NCI-H774 (cell line): Measurements from ENCODE around the gene TNS3.

Experiments
- DNase-seq: peaks from one replicate; lab custom pipeline; 2025; lab: John Stamatoyannopoulos, UW

TNS3 gene

GRCh38 chr7:47368190-47368812, 213.6 kb downstream of the TNS3 start:
- DNase-seq = no peak

GRCh38 chr7:47367369-47367768, 214.5 kb downstream of the TNS3 start:
- DNase-seq = no peak

GRCh38 chr7:47366960-47367359, 215.0 kb downstream of the TNS3 start:
- no peak for DNase-seq

- DNase-seq = no peak
Observed at GRCh38 chr7:47366211-47366610, 215.7 kb downstream of the TNS3 start.

DNA sequence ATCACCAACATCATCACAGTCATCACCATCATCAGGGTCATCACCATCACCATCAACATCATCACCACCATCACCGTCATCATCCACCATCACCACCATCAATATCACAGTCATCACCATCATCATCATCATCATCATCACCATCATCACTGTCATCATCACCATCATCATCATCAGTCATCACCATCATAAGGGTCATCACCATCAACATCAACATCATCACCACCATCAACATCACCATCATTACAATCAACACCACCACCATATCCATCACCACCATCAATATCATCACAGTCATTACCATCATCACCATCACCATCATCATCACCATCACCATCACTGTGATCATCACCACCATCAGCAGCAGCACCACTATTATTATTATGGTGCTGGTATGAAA, 218.9 kb downstream of the TNS3 start:
- DNase-seq = no peak

DNA sequence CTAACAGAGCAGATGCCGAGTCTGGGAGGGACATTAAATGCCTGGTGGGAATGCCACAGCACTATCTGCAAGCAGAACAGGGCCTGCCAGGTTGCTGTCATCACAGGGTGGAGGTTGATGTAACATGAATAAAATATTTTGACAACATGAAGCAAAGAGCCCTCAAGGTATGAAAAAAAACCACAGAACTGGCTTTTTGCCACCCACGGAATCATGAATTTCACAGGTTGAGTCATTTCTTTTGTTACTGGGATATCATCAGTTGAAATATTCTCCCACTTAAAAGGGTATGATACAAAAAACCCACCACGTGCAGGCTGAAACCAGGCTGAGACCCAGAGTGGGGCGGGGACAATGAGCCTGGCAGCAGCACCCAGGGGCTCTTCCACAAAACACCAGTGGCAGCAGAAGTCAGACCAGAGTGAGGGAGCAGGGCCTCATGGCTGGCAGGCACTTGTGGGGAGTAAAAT, 220.1 kb downstream of the TNS3 start:
- DNase-seq = no peak

GRCh38 chr7:47361236-47361635, 220.7 kb downstream of the TNS3 start:
- no peak for DNase-seq

- DNase-seq = no peak
Observed at GRCh38 chr7:47360301-47360900, 221.5 kb downstream of the TNS3 start.

DNA sequence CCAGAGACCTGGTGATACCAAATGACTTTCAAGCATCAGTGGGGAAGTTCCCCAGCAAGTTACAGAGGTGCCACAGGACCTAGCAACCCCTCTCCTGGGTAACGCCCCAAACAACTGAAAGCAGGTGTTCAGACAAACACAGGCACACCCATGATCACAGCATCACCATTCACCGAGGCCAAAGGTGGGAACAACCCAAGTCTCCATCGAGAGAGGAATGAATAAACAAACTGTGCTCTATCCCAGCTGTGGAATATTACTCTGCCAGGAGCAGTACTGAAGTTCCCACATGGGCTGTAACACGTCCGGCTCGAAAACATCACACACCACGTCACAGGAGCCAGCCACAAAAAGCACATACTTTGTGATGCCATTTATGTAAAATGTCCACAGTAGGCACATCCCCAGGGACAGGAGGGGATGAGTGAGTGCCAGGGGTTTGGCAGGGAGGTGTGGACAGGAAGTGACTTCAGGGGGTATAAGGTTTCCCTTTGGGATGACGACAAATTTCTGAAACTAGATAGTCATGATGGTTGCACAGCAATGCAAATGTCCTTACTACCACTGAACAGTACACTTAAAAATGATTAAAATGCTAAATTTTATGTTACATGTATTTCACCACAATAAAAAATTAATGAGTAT, 222.8 kb downstream of the TNS3 start:
- DNase-seq = no peak

GRCh38 chr7:47358357-47358756, 223.6 kb downstream of the TNS3 start:
- DNase-seq = no peak

- no peak for DNase-seq
Observed at GRCh38 chr7:47357863-47358262, 224.0 kb downstream of the TNS3 start.

DNA sequence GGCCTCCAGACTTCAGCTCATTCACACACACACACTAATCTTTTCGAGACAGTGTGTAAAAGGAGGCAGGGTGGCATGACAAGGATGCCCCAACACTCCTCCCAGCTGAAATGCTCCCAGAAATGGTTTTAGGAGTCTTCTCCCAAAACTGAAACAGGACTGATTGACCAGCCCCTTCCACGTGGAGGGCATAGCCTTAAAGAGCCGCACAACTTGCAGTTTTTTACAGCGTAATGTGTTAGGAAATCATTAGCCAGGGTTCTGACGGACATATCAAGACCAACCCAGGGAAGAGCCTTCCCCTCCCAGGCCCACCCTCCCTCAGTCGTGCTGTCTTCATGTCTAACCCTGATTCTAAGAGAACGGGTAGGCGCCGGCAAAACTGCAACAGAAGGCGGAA, 224.6 kb downstream of the TNS3 start:
- DNase-seq = no peak

DNA sequence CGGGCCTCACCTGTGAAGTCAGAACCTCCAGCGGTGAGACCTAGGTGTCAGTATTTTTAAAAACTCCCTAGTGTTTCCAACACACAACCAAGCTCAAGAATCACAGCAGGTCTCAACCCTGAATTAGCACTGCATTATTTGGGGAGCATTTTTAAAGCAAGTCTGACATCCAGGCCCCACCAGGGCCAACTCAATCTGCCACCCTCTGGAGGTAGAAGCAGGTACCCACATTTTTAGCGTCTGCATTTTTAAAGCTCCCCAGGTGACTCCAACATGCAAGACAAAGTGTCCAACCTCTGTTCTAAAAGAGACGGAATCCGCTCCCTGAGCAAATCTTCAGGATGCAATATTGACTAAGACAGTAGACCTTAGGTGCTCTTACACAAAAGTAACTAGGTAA, 225.7 kb downstream of the TNS3 start:
- DNase-seq = no peak

DNA sequence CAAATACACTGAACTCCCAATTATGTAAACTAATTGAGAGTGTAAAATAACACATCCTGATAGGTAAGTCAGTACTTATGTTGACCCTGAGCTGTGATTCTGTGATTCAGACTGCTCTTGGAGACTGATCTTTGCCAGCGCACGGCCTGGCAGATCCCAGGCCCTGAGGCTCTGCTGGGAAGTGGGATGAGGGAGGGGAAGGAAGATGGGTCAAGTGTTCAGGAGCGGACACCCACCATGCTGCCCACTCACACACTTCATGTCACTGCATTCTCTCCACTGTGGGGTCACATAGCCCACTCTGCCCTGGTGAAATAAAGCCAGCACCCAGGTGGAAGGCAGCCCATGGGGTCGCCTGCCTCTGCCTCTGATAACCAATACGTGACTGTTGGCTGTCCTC, 226.2 kb downstream of the TNS3 start:
- DNase-seq = no peak

- DNase-seq = no peak
Observed at GRCh38 chr7:47354831-47355541, 226.9 kb downstream of the TNS3 start.

GRCh38 chr7:47354071-47354470, 227.8 kb downstream of the TNS3 start:
- DNase-seq = no peak

- no peak for DNase-seq
Observed at GRCh38 chr7:47352394-47352968, 229.4 kb downstream of the TNS3 start.

DNA sequence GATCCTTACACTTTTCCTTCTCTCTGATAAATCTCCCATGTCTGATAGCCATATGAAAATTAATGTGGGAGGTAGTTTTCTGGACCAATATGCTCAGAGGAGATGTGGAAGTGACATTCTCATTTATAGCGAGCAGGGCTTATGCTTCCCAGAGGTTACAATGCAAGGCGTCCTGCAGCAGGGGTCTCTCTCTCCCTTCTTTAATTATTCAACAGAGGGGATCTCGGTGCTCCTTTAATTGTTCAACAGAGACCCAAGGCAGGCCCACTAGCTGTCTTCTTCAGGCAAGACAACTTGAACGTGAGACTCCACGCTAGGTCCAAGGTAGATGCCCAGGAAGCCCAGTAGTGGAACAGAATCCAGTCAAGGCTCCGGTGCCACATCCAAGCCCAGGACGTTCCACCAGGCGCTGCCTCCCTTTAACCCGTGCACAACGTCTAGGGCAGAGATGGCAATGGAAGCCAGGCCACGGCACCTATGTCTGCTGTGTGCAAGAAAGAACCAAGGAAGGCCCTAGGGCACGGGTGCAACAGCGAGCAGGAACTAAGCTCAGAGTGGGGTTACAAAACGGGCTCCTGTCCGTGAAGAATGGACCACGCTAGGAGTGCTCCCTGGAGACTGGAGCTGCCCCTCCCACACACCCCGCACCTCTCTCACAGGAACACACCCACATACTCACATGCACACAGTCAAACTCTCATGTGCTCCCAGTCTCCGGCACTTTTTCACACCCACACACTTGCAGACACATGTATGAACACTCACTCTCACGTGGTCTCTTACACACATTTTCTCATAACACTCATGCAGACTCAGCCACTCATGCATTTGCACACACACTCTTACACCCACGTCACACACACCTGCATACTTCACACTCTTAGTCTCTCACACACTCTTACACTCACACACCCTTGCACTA, 230.4 kb downstream of the TNS3 start:
- DNase-seq = no peak

- DNase-seq = no peak
Observed at GRCh38 chr7:47350425-47350824, 231.5 kb downstream of the TNS3 start.

DNA sequence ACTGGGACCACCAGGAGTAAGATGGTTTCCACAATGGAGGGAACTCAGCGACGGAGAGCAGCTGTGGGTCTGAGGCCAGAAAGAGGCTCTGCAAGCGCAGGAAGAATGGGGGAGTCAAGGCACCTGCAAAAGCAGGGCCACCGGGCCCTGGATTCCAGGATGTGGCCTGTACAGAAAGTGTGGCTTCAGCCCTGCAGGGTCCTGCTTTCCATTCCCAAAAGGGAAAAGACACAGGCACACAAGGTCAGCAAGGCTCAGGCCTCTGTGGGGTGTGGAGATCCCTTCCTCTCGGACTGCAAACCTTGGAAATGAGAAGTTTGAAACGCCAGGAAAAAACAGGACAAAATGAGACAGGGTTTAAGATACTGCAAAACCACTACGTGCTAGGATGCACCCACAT, 232.5 kb downstream of the TNS3 start:
- no peak for DNase-seq

- DNase-seq = no peak
Observed at GRCh38 chr7:47347816-47348385, 234.0 kb downstream of the TNS3 start.
